HS-5 (cell line): ENCODE measurements around the gene IER3IP1.
"Not testable (repeated sequence)": the region's sequence is repeated elsewhere in the genome, so short reads cannot be mapped to it uniquely, and the experiment has no call there.

Source experiments
- DNase-seq: peaks from one replicate; pipeline ENCODE4 v3.0.0-alpha.2; 2012; ENCODE audit warnings: low read depth

Gene IER3IP1

GRCh38 chr18:47175898-47176575 is at the start of gene IER3IP1:
TSS of gene IER3IP1 (minus strand) at chr18:47176364. CDS start at chr18:47176277, 87 bp downstream.
- DNase-seq = peak; percentile 42

GRCh38 chr18:47215554-47216138 is 39.5 kb upstream of the IER3IP1 start:
- peak; percentile 28 for DNase-seq

GRCh38 chr18:47209171-47209570 is 33.0 kb upstream of the IER3IP1 start:
- DNase-seq = no peak

GRCh38 chr18:47206945-47207637 is 30.9 kb upstream of the IER3IP1 start:
- DNase-seq = no peak

- DNase-seq = no peak
Measured at GRCh38 chr18:47204908-47205522, 28.9 kb upstream of the IER3IP1 start.

GRCh38 chr18:47203626-47204464 is 27.7 kb upstream of the IER3IP1 start:
- DNase-seq = no peak

- not testable (repeated sequence) for DNase-seq
Measured at GRCh38 chr18:47195961-47196360, 19.8 kb upstream of the IER3IP1 start.

GRCh38 chr18:47191961-47192360 is 15.8 kb upstream of the IER3IP1 start:
- no peak for DNase-seq

GRCh38 chr18:47187721-47188120 is 11.6 kb upstream of the IER3IP1 start:
- no peak for DNase-seq

GRCh38 chr18:47184419-47185050 is 8.4 kb upstream of the IER3IP1 start:
- DNase-seq = no peak

- DNase-seq = not testable (repeated sequence)
Measured at GRCh38 chr18:47182156-47182555, 6.0 kb upstream of the IER3IP1 start.

GRCh38 chr18:47180765-47181164 is 4.6 kb upstream of the IER3IP1 start:
- no peak for DNase-seq

GRCh38 chr18:47179520-47179919 is 3.4 kb upstream of the IER3IP1 start:
- no peak for DNase-seq

- DNase-seq = no peak
Measured at GRCh38 chr18:47175283-47175897, 774 bp downstream of the IER3IP1 start.

- no peak for DNase-seq
Measured at GRCh38 chr18:47174545-47175116, 1.5 kb downstream of the IER3IP1 start.

GRCh38 chr18:47172476-47172875 is 3.7 kb downstream of the IER3IP1 start:
- DNase-seq = no peak

GRCh38 chr18:47168913-47169312 is 7.3 kb downstream of the IER3IP1 start:
- no peak for DNase-seq

GRCh38 chr18:47168509-47168908 is 7.7 kb downstream of the IER3IP1 start:
- DNase-seq = no peak

GRCh38 chr18:47166294-47166693 is 9.9 kb downstream of the IER3IP1 start:
- no peak for DNase-seq

GRCh38 chr18:47163241-47163640 is 12.9 kb downstream of the IER3IP1 start:
- DNase-seq = no peak

GRCh38 chr18:47160256-47160655 is 15.9 kb downstream of the IER3IP1 start:
- DNase-seq = no peak
